Activated CD8-positive, alpha-beta memory T cell treated with anti-CD3 and anti-CD28 coated beads, Interleukin-2, amount 50 U/mL, for 24 hours (primary cell): ENCODE results near the gene KLK5.
"Not testable (repeated sequence)": the region's sequence is repeated elsewhere in the genome, so short reads cannot be mapped to it uniquely, and the experiment has no call there.

ENCODE experiments used
- DNase-seq: peaks from one replicate; pipeline ENCODE4 v3.0.0-alpha.2; 2020; ENCODE audit errors: extremely low read depth

KLK5 gene

GRCh38 chr19:50921426-50922316, 31.2 kb downstream of the KLK5 start:
- DNase-seq: no peak

GRCh38 chr19:50916069-50916468, 36.8 kb downstream of the KLK5 start:
- DNase-seq: no peak

- DNase-seq: no peak
Measured at GRCh38 chr19:50912727-50913716, 39.8 kb downstream of the KLK5 start.

- DNase-seq: no peak
Measured at GRCh38 chr19:50912102-50912599, 40.7 kb downstream of the KLK5 start.

- no peak for DNase-seq
Measured at GRCh38 chr19:50911206-50912101, 41.4 kb downstream of the KLK5 start, which contains the start of gene KLK4. Gene KLK4 (minus strand): TSS chr19:50911395. CDS start chr19:50910738, 657 bp downstream.

- DNase-seq: no peak
Measured at GRCh38 chr19:50910722-50911121, 42.1 kb downstream of the KLK5 start.

GRCh38 chr19:50909240-50910070, 43.4 kb downstream of the KLK5 start:
- no peak for DNase-seq

- DNase-seq: no peak
Measured at GRCh38 chr19:50908336-50908735, 44.5 kb downstream of the KLK5 start.

GRCh38 chr19:50906217-50906616, 46.6 kb downstream of the KLK5 start:
- no peak for DNase-seq

GRCh38 chr19:50902640-50903039, 50.2 kb downstream of the KLK5 start:
- DNase-seq: no peak

- no peak for DNase-seq
Measured at GRCh38 chr19:50899569-50899968, 53.3 kb downstream of the KLK5 start.

GRCh38 chr19:50898018-50898417, 54.8 kb downstream of the KLK5 start:
- no peak for DNase-seq

GRCh38 chr19:50897612-50898011, 55.2 kb downstream of the KLK5 start:
- no peak for DNase-seq

- DNase-seq: no peak
Measured at GRCh38 chr19:50897191-50897607, 55.6 kb downstream of the KLK5 start.

- no peak for DNase-seq
Measured at GRCh38 chr19:50896591-50897190, 56.1 kb downstream of the KLK5 start.

- not testable (repeated sequence) for DNase-seq
Measured at GRCh38 chr19:50896089-50896590, 56.7 kb downstream of the KLK5 start.

- DNase-seq: no peak
Measured at GRCh38 chr19:50894478-50895356, 58.1 kb downstream of the KLK5 start.
